HK-2 (cell line): Measurements from ENCODE around the gene MTREX.

Experiments
- DNase-seq: peaks from one replicate; pipeline ENCODE4 v3.0.0-alpha.2; 2018; ENCODE audit not compliant: unreplicated experiment

The MTREX gene

DNA sequence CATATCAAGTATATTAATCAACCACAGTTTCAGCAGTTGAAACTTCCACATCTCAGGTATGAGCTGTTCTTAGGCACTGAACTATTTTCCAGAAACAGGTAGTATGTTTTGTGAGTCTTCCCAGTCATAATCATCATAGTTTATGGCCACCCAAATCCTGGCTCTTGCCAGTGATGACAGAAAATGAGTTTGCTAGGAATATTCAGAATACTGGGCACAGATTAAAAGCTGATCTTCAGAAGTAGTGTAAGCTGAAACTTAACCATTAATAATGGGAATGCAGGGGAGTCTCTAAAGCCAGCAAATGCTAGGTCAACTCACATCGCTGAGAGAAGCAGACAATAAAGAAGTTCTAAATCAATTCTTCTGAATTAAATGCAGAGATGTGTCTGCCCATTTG, 162.5 kb downstream of the MTREX start:
- DNase-seq, result no peak

GRCh38 chr5:55471468-55471867, 163.7 kb downstream of the MTREX start:
- no peak for DNase-seq

DNA sequence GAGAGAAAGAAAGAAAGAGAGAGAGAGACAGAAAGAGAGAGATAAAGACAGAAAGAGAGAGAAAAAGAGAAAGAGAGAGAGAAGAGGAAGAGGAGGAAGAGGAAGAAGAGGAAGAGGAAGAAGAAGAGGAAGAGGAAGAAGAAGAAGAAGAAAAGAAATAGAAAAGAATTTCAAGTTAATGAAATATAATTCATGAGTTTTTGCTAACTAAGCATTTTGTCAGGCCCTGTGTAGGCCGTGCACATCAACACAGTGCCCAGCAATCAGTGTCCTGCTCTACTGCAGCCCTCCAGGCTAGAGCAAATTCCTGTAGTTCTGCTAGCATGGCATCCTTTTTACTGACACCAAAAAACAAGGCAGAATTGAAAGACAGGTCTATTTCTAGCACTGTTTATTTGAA, 164.9 kb downstream of the MTREX start:
- no peak for DNase-seq
